MM.1S (cell line): ENCODE results near the gene SH3TC1.

Experiments
- EZH2 ChIP-seq: fragments of 300-600 bp; sonication (generic); optimal IDR thresholded peaks from 2 replicates; pipeline ENCODE3; 2017; ENCODE audit warnings: low read depth, mild to moderate bottlenecking, antibody characterized with exemption, low read length, mixed read lengths
- EZH2phosphoT487 ChIP-seq: fragments of 300-600 bp; sonication (generic); IDR thresholded peaks from 2 replicates; pipeline ENCODE4 v1.6.1; 2018; ENCODE audit warnings: antibody characterized with exemption, low read length
- TF ChIP-seq, protein P1 (sequence below): fragments of 300-600 bp; sonication (generic); IDR thresholded peaks from 2 replicates; pipeline ENCODE4 v1.5.1; 2016; ENCODE audit warnings: antibody characterized with exemption, low read length, mixed read lengths

DNA sequence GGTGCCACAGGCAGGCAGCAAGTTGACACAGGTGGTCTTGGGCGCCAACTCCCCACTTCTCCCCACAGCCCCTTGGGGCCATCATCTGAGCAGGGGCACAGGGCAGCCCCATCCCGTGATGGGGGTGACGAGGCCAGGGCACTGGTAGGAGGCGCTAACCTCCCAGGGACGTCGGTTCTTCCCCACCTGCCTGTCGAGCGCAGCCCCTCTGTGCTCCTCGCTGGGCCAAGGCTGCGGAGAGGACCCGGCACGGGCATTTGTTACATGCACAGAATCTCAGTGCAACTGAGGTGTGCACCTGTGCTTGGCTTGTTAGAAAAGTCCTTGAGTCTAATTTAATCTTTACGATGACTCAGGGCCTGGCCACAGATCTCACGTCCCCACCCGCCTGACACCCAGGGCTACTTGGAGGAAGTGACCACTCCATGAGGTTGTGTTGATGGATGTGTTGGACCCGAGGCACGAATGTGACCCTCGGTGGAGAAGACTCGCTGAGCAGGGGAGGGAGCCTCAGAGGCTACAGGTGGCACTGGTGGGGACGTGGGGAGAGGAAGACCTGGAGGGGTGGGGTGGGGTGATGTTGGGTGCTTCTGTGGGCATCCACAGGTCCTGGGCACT lies 3.1 kb upstream of the SH3TC1 start:
- TF ChIP-seq, protein P1, sequence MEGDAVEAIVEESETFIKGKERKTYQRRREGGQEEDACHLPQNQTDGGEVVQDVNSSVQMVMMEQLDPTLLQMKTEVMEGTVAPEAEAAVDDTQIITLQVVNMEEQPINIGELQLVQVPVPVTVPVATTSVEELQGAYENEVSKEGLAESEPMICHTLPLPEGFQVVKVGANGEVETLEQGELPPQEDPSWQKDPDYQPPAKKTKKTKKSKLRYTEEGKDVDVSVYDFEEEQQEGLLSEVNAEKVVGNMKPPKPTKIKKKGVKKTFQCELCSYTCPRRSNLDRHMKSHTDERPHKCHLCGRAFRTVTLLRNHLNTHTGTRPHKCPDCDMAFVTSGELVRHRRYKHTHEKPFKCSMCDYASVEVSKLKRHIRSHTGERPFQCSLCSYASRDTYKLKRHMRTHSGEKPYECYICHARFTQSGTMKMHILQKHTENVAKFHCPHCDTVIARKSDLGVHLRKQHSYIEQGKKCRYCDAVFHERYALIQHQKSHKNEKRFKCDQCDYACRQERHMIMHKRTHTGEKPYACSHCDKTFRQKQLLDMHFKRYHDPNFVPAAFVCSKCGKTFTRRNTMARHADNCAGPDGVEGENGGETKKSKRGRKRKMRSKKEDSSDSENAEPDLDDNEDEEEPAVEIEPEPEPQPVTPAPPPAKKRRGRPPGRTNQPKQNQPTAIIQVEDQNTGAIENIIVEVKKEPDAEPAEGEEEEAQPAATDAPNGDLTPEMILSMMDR: no peak
- no peak for TF ChIP-seq EZH2
- no peak for TF ChIP-seq EZH2phosphoT487
